Measurements from ENCODE around the gene WDR72.
"Not testable (repeated sequence)": the region's sequence is repeated elsewhere in the genome, so short reads cannot be mapped to it uniquely, and the experiment has no call there.

DNA sequence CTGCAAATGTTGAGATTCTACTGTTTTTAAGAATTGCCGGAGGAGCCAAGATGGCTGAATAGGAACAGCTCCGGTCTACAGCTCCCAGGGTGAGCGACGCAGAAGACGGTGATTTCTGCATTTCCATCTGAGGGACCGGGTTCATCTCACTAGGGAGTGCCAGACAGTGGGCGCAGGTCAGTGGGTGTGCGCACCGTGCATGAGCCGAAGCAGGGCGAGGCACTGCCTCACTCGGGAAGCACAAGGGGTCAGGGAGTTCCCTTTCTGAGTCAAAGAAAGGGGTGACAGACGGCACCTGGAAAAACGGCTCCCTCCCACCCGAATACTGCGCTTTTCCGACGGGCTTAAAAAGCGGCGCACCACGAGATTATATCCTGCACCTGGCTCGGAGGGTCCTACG lies 75.3 kb downstream of the WDR72 start:
- TF ChIP-seq LEF1, BHLHE40, FOXM1 (IDR thresholded peaks at IDR 0.05; ENCODE audit: borderline replicate concordance): not testable (repeated sequence)
- TF ChIP-seq, protein P1, sequence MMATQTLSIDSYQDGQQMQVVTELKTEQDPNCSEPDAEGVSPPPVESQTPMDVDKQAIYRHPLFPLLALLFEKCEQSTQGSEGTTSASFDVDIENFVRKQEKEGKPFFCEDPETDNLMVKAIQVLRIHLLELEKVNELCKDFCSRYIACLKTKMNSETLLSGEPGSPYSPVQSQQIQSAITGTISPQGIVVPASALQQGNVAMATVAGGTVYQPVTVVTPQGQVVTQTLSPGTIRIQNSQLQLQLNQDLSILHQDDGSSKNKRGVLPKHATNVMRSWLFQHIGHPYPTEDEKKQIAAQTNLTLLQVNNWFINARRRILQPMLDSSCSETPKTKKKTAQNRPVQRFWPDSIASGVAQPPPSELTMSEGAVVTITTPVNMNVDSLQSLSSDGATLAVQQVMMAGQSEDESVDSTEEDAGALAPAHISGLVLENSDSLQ (IDR thresholded peaks at IDR 0.05): not testable (repeated sequence)
